ENCODE measurements around the gene RBMS1.

DNA sequence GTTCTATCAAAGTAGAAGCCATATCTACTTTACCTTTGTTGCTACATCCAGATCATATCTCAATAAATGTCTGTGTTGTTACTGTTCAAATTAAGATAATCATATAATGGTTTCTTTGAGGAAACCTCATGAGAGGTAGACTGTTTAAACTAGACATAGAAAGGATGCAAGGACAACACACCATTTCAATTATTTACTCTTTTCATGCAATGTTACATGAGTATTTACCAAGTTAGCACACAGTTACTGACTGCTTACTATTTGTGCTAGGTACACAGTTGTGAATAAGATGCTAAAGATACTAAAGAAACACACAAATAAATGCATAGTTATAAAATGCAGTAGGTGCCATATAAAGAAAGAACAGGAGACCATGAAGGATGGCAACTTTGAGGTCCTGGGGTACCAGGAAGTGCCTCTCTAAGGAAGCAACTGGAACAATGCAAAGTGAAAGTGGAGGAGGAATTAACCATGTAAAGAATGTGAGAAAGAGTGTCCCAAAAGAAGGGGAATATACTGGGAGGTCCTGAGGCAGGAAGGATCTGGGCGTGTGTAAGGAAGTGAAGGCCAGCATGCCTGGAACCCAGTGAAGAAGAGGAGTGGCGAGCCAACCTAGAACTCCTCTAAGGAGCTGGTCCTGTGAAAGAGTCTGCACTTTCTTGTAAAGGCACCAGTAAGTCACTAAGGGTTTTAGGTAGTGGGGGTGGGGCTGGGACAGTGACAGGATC lies 39.4 kb downstream of the RBMS1 start:
- TF ChIP-seq, protein P1, sequence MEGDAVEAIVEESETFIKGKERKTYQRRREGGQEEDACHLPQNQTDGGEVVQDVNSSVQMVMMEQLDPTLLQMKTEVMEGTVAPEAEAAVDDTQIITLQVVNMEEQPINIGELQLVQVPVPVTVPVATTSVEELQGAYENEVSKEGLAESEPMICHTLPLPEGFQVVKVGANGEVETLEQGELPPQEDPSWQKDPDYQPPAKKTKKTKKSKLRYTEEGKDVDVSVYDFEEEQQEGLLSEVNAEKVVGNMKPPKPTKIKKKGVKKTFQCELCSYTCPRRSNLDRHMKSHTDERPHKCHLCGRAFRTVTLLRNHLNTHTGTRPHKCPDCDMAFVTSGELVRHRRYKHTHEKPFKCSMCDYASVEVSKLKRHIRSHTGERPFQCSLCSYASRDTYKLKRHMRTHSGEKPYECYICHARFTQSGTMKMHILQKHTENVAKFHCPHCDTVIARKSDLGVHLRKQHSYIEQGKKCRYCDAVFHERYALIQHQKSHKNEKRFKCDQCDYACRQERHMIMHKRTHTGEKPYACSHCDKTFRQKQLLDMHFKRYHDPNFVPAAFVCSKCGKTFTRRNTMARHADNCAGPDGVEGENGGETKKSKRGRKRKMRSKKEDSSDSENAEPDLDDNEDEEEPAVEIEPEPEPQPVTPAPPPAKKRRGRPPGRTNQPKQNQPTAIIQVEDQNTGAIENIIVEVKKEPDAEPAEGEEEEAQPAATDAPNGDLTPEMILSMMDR (IDR thresholded peaks at IDR 0.05; ENCODE audit: low read depth, low read length, poor library complexity, severe bottlenecking): no peak
- no peak for TF ChIP-seq EZH2phosphoT487 (IDR thresholded peaks at IDR 0.05; ENCODE audit: borderline replicate concordance, low read length)

Data from DOHH2 (cell line).